Caco-2 (cell line): ENCODE data around the gene OXSR1. TPM values are rescaled to one million over a fixed set of nuclear protein-coding genes. Genes with fewer than 3 reads are reported as not detected.

Experiments
- BruUV-seq: library from RNA; stranded (reverse); fragments of 400-500 nt; replicated peaks from 2 replicates; lab custom pipeline; 2021; lab: Mats Ljungman, UMichigan
- CTCF ChIA-PET: fragments of 300-600 bp; sonication (Branson Sonifier 250); formaldehyde crosslinking; loops from one replicate; lab custom pipeline; 2022; ENCODE audit warnings: antibody characterized with exemption; lab: Charles Lee
- POLR2A ChIA-PET: fragments of 300-600 bp; sonication (Branson Sonifier 250); formaldehyde crosslinking; loops from one replicate; lab custom pipeline; 2022; ENCODE audit warnings: antibody characterized with exemption; lab: Charles Lee
- DNase-seq, 2 experiments: peaks; one replicate each; pipeline versions ENCODE4 v3.0.0 to v3.0.0-alpha.2; 2020 to 2022
- H3K27me3 ChIP-seq: replicated peaks from 2 replicates; pipeline ENCODE4 v1.6.0; 2011; ENCODE audit warnings: low read length; ENCODE audit not compliant: control insufficient read depth, insufficient read depth
- H3K36me3 ChIP-seq: 2 replicates; pipeline ENCODE4 v1.5.1; 2011; ENCODE audit warnings: low read length; ENCODE audit not compliant: control insufficient read depth, insufficient read depth
- H3K4me1 ChIP-seq: fragments of 250-450 bp; sonication (Bioruptor Pico); 2 replicates; pipeline ENCODE4 v1.5.1; 2020; ENCODE audit warnings: mild to moderate bottlenecking
- H3K4me3 ChIP-seq: 2 replicates; pipeline ENCODE4 v1.5.1; 2011; ENCODE audit warnings: low read depth, mild to moderate bottlenecking, control low read depth, low read length
- H3K9me3 ChIP-seq: fragments of 250-450 bp; sonication (Bioruptor Pico); 2 replicates; pipeline ENCODE4 v1.5.1; 2020; ENCODE audit warnings: mild to moderate bottlenecking, moderate library complexity
- H3K27ac Mint-ChIP-seq: one replicate; pipeline ENCODE4 v1.8.0; 2022; ENCODE audit warnings: mixed read lengths; ENCODE audit not compliant: unreplicated experiment
- H3K27me3 Mint-ChIP-seq: one replicate; pipeline ENCODE4 v1.8.0; 2022; ENCODE audit warnings: mixed read lengths; ENCODE audit not compliant: insufficient read depth, unreplicated experiment
- H3K36me3 Mint-ChIP-seq: one replicate; pipeline ENCODE4 v1.8.0; 2022; ENCODE audit warnings: mild to moderate bottlenecking, mixed read lengths; ENCODE audit not compliant: insufficient read depth, unreplicated experiment
- H3K4me1 Mint-ChIP-seq: one replicate; pipeline ENCODE4 v1.8.0; 2022; ENCODE audit warnings: low read depth, mixed read lengths; ENCODE audit not compliant: unreplicated experiment
- H3K4me3 Mint-ChIP-seq: one replicate; pipeline ENCODE4 v1.8.0; 2022; ENCODE audit warnings: mild to moderate bottlenecking, moderate library complexity, mixed read lengths; ENCODE audit not compliant: unreplicated experiment
- H3K9me3 Mint-ChIP-seq: one replicate; pipeline ENCODE4 v1.8.0; 2022; ENCODE audit warnings: mixed read lengths; ENCODE audit not compliant: unreplicated experiment
- CTCF ChIP-seq, 2 experiments: fragments of 200-600 bp in 1 of 2; IDR thresholded peaks; 1 replicate in 1 of 2; 2 replicates in 1 of 2; pipeline versions ENCODE4 v1.5.1 to v1.8.0; 2011 to 2022; ENCODE audit warnings: antibody characterized with exemption in 1 of 2, control low read depth in 1 of 2, inconsistent platforms in 1 of 2, low read depth in 1 of 2, low read length in 1 of 2, mild to moderate bottlenecking in 1 of 2, moderate library complexity in 1 of 2; ENCODE audit not compliant: insufficient read depth in 1 of 2, severe bottlenecking in 1 of 2, unreplicated experiment in 1 of 2
- intact Hi-C: fragments of 100-400 bp; cut with micrococcal nuclease; formaldehyde crosslinking; loops from one replicate; pipeline ENCODE4 v1.10.0; 2022; ENCODE audit not compliant: unreplicated experiment
- total RNA-seq: library from RNA; stranded (reverse); gene quantifications from 2 replicates; pipeline ENCODE4 v1.2.3, GENCODE V29; 2022

OXSR1 gene
- total RNA-seq, 1 experiment from 2014 or later: 39.2 TPM

- no peaks in the 10 kb centered on the region for H3K4me1 ChIP-seq
- Mint-ChIP-seq H3K9me3 (no peaks in the 10 kb centered on the region), H3K27me3 (no peaks in the 10 kb centered on the region), H3K4me1 (peaks cover 6% of the 10 kb centered on the region), H3K4me3 (no peak overlapping the region), H3K27ac (no peak overlapping the region), H3K36me3 (peaks cover 6% of the 10 kb centered on the region)
- H3K36me3 ChIP-seq: no peaks in the 10 kb centered on the region
- TF ChIP-seq CTCF (IDR thresholded peaks at IDR 0.05; ENCODE audit: insufficient read depth in 1 of 2, low read depth in 1 of 2, low read length in 1 of 2, severe bottlenecking in 1 of 2, unreplicated experiment in 1 of 2): no peak
- no peak for DNase-seq
- BruUV-seq: no TSS peak
- H3K27me3 ChIP-seq: no peaks in the 10 kb centered on the region
- no peaks in the 10 kb centered on the region for H3K9me3 ChIP-seq
- H3K4me3 ChIP-seq: no peak overlapping the region
- POLR2A ChIA-PET: no interaction called here
- intact Hi-C loops: no loop called here
- CTCF ChIA-PET: no interaction called here
Measured at GRCh38 chr3:38267662-38268061, 102.3 kb downstream of the OXSR1 start.

- Mint-ChIP-seq H3K4me3 (no peak overlapping the region), H3K27ac (no peak overlapping the region), H3K27me3 (no peaks in the 10 kb centered on the region), H3K36me3 (peaks cover 6% of the 10 kb centered on the region), H3K9me3 (no peaks in the 10 kb centered on the region), H3K4me1 (peaks cover 6% of the 10 kb centered on the region)
- no peaks in the 10 kb centered on the region for H3K9me3 ChIP-seq
- no peak for TF ChIP-seq CTCF (IDR thresholded peaks at IDR 0.05; ENCODE audit: insufficient read depth in 1 of 2, low read depth in 1 of 2, low read length in 1 of 2, severe bottlenecking in 1 of 2, unreplicated experiment in 1 of 2)
- ChIA-PET CTCF (no interaction called here), POLR2A (no interaction called here)
- intact Hi-C loops: no loop called here
- no peaks in the 10 kb centered on the region for H3K27me3 ChIP-seq
- no peak overlapping the region for H3K4me3 ChIP-seq
- no peak for DNase-seq
- BruUV-seq: no TSS peak
- H3K36me3 ChIP-seq: no peaks in the 10 kb centered on the region
- no peaks in the 10 kb centered on the region for H3K4me1 ChIP-seq
Measured at GRCh38 chr3:38268087-38268486, 102.8 kb downstream of the OXSR1 start.

- intact Hi-C loops: no loop called here
- no peak overlapping the region for H3K27ac Mint-ChIP-seq
- H3K4me1 Mint-ChIP-seq: peaks cover 6% of the 10 kb centered on the region
- no peaks in the 10 kb centered on the region for H3K9me3 Mint-ChIP-seq
- peaks cover 6% of the 10 kb centered on the region for H3K36me3 Mint-ChIP-seq
- no peak overlapping the region for H3K4me3 Mint-ChIP-seq
- Histone ChIP-seq H3K27me3 (no peaks in the 10 kb centered on the region), H3K36me3 (no peaks in the 10 kb centered on the region), H3K9me3 (no peaks in the 10 kb centered on the region), H3K4me3 (no peak overlapping the region), H3K4me1 (no peaks in the 10 kb centered on the region)
- TF ChIP-seq CTCF (IDR thresholded peaks at IDR 0.05; ENCODE audit: insufficient read depth in 1 of 2, low read depth in 1 of 2, low read length in 1 of 2, severe bottlenecking in 1 of 2, unreplicated experiment in 1 of 2): no peak
- ChIA-PET CTCF (no interaction called here), POLR2A (no interaction called here)
- DNase-seq: no peak
- no peaks in the 10 kb centered on the region for H3K27me3 Mint-ChIP-seq
- no TSS peak for BruUV-seq
Measured at GRCh38 chr3:38268522-38268921, 103.2 kb downstream of the OXSR1 start.
